GF-D8 (cell line): ENCODE results near the gene SAMD11.

Experiments used
- DNase-seq: peaks from one replicate; lab custom pipeline; 2025; lab: John Stamatoyannopoulos, UW

The SAMD11 gene

DNA sequence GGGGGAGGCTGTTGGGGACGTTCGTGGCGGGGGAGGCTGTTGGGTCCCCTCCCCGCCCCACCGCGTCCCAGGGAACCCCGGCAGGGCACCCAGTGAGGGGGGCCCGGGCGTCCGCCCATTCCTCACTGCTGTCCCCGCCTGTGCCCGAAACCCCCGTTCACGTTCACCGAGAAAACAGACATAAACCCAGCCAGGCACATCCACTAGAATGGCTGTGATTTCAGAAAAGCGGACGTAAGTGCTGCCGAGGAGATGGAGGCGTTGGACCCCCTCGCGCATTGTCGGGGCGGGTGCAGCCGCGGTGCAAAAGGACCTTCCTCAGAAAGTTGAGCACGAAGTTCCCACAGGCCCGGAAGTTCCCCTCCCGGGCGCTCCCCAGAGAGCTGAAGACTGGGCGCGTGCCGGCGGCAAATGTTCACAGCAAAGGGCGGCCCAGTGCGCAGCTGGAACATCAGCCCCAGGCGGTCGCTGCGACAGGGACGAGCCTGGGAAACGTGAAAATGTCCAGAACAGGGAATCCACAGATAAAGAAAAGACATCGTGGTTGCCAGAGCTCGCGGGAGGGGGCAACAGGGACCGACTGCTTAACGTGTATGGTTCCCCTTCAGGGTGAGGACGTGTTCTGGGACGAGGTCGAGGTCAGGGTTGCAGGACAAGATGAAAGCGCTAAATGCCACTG lies 18.5 kb upstream of the SAMD11 start:
- DNase-seq, result peak; percentile 71

- no peak for DNase-seq
Observed at GRCh38 chr1:905811-906599, 17.7 kb upstream of the SAMD11 start.

- DNase-seq, result peak; percentile 86
Observed at GRCh38 chr1:906600-907420, 16.9 kb upstream of the SAMD11 start.

DNA sequence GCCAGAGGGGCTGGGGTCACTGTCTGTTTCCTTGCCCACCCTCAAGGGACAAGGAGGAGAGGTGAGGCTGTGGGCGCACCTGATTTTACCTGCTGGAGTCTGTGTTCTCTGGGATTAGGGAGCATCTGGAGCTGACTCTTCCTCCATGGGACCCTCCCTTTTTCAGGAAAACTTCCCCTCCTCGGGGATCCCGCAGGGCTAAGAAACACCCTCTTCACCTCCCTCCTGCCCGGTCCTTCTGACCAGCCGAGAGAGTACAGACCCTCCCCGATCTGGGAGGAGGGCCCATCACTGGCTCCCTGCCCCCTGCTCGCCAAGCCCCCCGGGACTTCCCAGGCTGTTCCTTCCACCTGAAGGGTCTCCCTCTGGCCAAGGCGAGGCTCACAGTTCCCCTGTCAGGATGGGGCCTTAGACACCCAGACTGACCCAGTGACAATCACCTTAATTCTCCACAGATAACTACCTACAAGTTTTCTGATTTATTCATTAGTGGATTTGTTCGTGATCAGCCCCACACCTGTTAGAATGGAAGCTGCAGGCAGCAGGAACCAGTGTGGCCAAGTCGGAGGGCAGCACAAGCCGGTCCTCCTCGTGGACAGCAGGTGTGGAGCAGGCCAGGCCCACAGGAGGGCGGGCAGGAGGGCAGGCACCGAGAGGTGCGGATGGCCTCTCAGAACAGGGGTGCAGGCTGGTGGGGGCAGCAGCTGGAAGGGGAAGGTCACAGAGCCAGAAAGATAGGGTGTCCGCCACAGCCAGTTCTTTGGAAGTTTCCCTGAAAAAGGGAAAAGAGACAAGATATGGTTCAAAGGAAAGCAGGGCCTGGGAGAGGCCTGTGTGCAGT lies 15.9 kb upstream of the SAMD11 start:
- no peak for DNase-seq

GRCh38 chr1:908661-909060 lies 15.1 kb upstream of the SAMD11 start:
- DNase-seq, result no peak

GRCh38 chr1:909861-910310 lies 13.8 kb upstream of the SAMD11 start:
- no peak for DNase-seq

DNA sequence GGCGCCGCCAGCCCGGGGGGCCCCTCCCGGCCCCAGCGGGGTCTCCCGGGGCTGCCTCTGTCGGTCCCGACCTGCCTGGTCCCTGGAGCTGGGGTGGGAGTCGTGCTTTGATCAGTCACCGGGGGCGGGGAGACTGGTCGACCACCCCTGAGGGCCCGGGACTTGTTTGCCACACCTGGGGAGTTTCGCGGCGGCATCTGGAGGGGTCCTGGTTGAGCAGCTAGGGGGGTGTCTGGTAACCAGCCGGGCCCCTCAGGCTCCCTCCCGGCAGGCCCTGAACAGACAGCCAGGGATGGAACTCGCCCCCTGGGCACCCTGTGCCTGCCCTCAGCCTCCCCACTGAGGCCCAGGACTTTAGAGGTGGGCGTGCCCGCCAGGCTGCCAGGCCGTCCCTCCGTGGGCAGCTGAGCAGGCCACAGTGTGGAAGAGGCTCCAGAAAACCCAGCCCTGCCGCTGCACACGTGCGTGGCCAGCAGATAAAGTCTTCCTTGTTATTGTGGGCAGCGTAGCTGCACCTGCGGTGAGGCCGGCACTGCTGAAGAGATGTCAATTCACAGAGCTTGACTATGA lies 13.3 kb upstream of the SAMD11 start:
- DNase-seq, result no peak

DNA sequence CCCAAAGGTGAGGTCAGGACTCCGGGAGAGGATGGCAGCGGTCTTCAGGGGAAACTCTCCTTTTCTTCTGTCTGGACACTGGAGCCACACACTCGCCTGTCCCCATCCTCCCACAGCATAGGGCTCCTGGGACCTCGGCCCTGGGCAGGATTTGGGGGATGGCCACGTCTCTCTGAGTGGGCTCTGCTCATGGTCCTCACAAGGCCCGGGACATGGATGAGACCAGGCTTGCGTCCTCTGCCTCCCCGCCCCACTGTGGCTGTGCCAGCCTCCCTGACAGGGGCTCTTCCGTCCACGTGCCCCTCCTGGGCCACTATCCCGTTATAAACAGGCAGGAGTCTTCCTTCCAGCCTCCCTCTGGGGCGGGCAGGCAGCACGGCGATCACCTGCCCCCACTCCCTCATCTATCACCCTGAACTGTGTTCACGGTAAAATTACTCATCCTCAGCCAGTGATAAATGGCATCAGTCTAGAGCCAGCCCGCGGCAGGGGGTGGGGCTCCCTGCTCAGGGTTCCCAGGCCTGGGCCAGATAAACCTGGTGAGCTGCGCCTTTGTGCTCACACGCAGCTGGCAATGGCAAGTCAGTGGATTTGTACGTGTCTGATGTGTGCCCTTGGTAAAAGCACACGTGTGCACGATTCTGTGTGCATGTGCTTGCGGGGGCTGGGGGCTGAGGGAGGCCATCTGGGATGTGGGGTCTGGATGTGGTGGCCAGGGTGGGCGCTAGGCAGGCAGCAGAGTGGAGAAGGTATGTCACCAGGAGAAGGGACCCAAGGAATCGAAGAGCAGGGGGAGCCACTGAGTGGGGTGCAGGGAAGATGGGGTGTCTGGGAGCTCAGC lies 12.6 kb upstream of the SAMD11 start:
- DNase-seq, result no peak

DNA sequence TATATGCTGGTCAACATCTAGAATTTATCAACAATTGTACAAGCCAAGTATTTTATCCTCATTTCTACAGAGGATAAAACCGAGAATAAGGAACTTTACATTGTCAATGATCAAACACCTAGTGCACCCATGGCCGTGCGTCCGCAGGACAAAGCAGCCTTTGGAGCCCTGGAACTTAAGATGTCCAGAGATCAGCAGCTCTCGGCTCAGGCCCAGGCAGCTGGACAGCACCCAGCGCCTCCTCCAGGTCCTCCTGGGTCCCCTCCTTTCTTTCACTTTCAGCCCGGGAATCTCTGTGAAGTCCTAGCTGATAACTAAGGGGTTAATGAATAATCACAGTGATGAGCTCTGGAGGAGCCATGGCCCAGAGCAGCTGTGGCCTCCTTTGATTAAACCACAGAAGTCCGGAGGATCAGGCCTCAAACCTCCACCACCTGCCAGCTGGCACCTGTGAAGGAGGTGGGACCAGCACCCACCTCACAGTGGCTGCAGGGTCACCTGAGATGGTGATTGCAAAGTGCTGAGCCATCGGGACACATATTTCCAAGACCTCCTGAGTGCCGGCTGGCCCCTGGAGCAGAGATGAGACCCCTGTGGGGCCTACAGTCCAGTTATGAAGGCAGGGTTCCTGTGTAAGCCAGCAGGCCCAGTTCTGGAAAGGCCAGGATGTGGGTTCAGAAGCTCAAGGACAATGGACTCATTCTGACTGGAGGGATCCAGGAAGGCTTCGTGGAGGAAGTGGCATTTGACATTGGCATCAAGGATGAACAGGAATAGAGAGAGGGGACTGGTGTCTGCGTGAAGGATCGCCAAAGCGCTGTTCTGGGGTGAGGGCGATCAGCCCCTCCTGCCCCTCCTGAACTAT lies 11.6 kb upstream of the SAMD11 start:
- no peak for DNase-seq

DNA sequence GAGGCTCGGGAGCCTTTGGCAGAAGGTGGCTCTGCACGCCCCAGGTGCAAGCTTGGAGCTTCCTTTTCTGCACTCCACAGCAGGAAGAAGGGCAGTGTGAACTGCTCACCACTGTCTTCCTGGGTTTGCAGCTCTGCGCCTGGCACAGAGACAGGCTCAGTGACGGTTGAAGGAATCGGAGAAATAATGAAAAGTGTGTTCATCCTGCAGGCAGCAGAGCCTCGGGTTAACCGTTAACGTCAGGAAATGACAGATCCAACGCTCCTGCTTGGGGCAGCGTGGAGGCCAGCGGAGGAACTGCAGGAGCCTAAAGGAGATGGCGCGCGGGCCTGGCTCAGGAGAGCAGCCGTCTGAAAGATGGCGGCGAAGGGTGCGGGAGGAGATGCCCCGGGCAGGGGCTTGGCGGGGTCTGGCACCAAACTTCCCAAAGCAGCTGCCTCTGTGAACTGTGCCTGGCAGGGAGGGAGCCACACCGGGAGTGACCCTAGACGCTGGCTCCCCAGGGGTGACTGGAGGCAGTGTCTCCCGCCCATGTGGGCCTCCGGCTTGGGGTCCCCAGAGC lies 10.9 kb upstream of the SAMD11 start:
- peak; percentile 51 for DNase-seq

GRCh38 chr1:913491-914130 lies 10.1 kb upstream of the SAMD11 start:
- no peak for DNase-seq

DNA sequence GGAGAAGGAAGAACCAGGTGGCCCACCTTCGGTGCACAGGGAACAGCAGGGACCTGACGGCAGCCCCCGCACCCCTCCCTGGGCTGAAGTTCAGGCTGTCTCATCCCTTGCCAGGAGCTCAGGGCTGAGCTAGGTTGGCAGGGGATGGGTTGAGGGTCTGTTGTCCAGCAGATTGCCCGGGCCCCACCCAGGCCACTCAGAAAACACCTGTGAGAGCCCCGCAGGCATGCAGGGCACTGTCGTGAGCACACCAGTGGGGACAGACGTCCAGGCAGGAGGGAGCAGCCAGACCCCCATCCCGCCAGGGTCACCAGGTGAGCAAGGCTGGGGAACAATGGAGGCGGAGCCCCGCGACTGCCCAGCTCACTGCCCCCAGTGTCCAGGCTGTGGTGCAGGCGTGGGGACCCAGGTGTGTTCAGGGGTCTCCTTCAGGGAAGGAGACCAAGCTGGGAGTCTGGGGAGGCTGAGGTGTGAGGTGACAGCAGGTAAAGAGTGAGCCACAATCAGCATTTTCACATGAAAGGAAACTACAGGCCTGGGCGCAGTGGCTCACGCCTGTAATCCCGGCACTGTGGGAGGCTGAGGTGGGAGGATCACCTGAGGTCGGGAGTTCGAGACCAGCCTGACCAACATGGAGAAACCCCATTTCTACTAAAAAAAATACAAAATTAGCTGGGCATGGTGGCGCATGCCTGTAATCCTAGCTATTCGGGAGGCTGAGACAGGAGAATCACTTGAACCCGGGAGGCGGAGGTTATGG lies 9.4 kb upstream of the SAMD11 start:
- no peak for DNase-seq

GRCh38 chr1:914891-915280 lies 8.8 kb upstream of the SAMD11 start:
- DNase-seq, result no peak

DNA sequence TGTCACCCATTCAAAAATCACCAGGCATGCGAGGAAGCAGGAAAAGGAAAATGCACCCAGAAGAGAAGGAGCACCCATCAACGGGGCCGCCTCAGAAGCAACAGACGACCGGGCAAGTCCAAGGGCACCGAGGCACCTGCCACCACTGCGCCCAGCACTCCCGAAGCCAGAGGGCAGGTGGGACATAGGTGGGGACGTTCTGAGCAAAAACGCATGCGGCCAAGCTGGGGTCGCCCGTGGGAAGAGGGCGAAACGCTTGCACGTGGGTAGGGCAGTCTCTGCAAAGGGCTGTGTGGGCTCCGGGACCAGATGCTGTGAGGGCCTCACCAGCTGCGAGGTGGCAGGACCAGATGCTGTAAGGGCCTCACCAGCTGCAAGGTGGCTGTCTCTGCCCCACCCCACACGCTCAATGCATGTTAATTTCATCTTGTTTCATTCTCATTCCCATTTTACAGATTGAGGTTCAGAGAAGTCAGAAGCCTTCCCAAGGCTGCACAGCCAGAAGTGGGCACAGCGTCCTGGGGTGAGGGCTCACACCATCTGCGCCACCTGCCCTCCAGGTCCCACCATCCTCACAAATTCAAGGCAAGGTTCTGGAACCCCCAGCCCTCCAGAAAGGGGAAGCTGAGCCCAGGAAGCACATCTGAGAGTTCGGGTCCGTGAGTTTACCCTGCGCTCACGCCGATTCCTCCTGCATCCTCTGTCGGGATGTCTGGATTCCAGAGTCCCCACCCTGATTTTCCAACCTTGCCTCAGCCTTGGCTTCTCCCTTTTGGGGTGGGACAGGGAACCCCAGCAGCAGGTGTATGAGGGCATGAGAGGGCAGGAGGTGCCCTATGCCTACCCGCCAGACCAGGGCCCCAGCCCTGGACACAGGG lies 8.2 kb upstream of the SAMD11 start:
- DNase-seq, result no peak

GRCh38 chr1:916173-917075 lies 7.3 kb upstream of the SAMD11 start:
- no peak for DNase-seq

DNA sequence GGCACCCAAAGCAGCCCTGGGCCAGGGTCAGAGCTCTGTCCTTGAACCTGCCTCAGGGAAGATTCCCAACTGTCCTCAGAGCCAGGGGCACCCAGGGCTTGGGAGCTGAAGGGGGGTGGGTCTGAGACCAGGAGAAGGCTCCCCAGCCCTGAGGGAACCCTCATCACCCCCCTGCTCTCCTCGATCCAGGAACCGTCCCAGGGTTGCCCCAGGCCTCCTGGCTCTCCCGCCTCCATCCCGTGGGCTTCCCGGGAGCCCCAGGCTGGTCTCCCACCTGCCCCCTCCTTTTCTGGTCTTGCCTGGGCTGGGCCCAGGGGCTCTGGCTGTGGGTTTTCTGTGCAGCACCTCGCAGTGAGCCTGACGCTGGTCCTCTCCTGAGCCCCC lies 6.7 kb upstream of the SAMD11 start:
- DNase-seq, result no peak
